ENCODE results near the gene SPG11.
A peak's percentile ranks its signal among the peaks of the same experiment; 100 is the strongest.
"Not testable (repeated sequence)": the region's sequence is repeated elsewhere in the genome, so short reads cannot be mapped to it uniquely, and the experiment has no call there.

Gene SPG11

DNA sequence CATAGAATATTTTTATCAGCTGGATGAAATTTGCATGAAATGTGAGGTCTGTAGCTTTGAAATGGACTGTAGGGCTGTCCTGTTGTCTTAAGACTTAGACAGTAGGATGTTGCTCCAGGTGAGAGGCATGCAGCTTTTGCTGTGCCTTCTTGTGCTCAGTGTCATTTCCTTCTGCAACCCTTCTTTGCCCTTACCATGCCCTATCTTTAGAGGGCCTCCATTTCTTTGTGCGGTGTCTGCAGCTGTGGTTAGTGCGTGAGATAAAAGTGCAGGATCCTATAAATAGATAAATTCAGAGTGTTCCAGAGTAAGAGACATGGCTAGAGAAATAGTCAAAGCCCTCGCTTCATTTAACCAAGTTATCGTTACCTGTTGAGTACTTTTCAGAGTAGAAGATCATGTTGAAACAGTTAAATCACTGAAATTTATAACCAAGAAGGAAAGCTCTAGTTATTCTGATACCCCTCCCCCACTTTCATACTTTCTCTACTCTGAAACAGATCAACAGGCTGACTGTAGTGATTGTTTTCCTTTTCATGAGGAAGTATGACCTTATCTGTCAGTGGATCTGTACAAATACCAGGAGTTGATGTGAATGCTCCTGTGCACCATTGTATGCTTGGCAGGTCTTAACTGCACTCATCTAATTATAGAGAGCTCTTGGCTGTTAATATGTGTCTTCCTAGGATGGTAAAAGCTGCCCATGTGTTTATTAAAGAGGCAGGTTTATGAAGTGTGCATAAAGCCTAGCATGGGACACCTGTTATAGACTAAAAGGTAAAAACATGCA, 108.3 kb downstream of the SPG11 start:
- no peak for DNase-seq (ENCODE audit: low read depth in 2 of 2)

DNA sequence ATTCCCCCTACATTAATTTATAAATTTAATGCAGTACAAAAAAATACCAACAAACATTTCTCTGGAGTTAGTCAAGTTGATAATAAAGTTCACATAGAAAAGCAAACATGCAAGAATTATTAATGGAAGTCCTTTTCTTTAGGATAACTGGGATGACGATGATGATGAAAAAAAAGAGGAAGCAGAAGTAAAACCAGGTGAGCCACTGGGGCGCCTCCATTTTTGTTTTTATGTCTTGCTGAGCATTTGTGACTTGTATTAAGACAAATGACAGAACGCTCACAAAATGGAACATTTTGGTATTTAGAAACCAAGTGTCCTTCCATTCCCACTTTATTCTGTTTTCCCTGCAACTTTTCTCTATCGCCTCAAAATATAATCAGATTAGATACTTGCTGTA, 112.7 kb downstream of the SPG11 start:
- no peak for DNase-seq (ENCODE audit: low read depth in 2 of 2)

DNA sequence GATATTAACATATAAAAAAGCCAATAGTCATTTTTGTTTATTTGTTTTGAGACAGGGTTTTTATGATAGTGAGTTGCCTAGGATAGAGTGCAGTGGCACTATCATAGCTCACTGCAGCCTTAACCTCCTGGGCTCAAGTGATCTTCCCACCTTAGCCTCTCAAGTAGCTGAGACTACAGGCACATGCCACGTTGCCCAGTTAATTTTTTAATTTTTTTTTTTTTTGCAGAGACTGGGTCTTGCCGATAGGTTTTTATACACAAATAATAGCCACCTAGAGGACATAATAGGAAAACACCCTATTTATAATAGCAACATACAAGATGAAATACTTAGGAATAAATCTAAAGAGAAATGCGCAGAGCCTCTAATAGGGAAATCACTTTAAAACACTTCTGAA, 113.2 kb downstream of the SPG11 start:
- no peak for DNase-seq (ENCODE audit: low read depth in 2 of 2)

DNA sequence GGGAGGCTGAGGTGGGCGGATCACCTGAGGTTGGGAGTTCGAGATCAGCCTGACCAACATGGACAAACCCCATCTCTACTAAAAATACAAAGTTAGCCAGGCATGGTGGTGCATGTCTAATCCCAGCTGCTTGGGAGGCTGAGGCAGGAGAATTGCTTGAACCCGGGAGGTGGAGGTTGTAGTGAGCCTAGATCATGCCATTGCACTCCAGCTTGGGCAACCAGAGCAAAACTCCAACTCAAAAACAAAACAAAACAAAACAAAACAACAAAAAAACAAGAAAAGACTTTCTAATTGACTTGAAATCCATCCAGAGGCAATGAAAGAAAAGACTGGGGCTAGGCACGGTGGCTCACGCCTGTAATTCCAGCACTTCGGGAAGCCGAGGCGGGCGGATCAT, 114.3 kb downstream of the SPG11 start:
- not testable (repeated sequence) for DNase-seq (ENCODE audit: low read depth in 2 of 2)

DNA sequence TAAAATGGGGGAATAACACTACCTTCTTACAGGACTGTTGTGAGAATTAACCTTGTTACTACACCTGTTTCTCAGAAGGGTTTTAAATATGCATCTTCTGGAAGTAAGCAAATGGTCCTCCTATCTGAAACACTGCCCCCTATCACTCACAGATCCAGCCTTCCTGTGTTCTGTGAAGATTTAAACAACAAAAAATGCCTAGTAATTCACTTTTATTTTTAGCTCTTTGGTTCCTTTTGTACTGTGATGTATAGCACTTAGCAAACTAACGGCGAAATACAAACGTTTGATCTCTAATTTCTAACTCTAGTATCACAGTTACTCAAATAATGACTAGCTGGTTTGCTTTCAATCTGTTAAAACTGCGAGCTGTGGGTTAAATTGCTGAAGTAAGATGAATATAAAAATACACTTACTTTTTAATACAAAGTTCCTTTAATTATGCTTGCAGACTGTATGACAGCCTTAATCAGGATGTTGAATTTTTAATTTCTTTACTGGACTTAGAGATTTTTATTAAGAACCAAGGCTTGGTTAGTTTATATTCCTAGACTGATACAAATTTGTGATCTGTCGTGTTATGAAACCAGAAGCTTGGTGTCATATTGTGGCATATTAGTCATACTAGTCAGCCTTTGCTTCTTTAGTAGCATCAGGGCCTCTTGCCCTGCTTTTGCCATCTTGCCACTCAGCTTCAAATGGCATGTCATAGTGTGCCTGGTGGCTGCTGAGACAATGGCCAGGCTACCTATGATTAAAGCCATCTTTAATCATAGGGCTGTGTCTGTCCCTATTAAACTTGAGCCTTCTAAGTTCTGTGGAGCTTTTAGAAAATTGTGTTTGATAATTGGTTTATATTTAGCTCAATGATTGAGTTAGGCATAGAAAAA, 117.3 kb downstream of the SPG11 start:
- DNase-seq (ENCODE audit: low read depth in 2 of 2): no peak

DNA sequence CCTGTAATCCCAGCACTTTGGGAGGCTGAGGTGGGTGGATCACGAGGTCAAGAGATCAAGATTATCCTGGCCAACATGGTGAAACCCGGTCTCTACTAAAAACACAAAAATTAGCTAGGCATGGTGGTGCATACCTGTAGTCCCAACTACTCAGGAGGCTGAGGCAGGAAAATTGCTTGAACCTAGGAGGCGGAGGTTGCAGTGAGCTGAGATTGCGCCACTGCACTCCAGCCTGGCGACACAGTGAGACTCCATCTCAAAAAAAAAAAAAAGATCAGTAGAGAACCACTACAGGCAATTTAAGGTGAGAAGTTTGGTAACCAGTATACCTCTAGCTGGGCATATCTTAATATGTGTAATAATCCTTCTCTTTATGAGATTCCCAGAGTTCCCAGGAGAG, 118.7 kb downstream of the SPG11 start:
- DNase-seq (ENCODE audit: low read depth in 2 of 2): not testable (repeated sequence)

DNA sequence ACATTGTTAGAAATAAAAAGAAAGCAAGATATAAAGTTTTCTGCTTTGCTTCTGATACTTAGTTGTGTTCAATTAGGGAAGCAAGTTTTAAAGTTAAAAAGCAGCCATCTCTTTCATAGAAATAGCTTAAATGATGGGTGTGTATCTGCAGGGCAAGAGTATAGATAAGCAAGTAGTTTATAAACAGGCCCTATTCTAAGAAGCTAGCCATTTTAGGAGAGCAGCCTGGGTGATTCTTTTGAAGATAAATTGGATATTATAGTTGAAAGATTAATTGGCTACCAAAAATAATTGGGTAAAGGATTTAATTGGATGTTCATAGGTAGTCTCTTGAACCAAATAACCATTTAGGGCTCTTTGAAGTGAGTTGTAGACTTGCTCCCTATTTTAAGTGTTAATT, 120.9 kb downstream of the SPG11 start:
- DNase-seq (ENCODE audit: low read depth in 2 of 2): no peak

DNA sequence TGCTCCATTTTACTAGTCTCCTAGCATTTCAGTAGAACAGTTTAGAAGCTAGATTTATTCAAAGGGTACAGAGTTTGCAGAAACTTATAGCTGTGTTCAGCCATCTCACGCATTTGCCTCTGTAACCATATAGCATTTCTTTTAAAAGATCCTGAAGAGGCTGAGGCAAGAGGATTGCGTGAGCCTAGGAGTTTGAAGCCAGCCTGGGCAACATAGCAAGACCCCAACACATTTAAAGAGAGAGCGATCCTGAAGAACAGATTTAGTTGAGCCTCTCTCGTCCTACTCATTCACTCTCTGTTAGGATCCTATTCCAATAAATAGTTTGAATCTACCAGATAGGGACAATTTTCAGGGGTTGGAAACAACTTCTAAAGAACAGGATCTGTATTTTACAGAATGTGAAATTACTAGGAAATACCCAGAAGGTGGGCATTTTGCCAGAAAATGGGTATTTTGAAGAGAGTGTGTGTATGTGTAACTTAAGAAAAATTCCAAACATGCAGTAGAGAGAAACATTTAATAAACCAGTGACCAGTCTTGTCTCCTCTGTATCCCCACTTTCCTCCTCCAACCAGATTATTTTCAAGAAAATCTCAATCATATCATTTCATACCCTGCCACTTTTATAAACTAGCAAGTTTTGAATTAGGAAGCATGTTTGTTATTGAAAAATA, 122.0 kb downstream of the SPG11 start:
- no peak for DNase-seq (ENCODE audit: low read depth in 2 of 2)

DNA sequence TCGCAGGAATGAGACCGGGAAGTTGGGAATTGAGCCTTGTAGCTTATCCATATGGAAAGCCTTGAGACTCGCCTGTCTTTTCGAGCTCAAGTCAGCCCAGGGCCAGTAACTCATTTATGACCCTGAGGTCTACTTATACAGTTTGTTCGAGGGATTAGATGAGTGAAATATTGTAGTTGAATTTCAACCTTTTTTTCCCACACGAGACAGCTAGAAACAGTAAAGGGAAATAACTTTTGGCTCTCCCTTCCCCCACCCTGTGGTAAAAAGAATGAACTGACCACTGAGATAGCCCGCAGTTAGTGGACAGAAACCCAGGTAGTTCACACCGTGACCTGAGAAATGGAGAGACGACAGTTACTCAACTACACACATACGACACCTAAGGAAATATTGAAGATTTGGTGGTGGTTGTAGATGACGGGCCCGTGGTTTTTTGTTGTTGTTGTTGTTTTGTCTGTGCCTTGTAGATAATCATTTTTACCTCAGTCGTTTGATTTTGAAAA, 125.7 kb downstream of the SPG11 start:
- no peak for DNase-seq (ENCODE audit: low read depth in 2 of 2)

DNA sequence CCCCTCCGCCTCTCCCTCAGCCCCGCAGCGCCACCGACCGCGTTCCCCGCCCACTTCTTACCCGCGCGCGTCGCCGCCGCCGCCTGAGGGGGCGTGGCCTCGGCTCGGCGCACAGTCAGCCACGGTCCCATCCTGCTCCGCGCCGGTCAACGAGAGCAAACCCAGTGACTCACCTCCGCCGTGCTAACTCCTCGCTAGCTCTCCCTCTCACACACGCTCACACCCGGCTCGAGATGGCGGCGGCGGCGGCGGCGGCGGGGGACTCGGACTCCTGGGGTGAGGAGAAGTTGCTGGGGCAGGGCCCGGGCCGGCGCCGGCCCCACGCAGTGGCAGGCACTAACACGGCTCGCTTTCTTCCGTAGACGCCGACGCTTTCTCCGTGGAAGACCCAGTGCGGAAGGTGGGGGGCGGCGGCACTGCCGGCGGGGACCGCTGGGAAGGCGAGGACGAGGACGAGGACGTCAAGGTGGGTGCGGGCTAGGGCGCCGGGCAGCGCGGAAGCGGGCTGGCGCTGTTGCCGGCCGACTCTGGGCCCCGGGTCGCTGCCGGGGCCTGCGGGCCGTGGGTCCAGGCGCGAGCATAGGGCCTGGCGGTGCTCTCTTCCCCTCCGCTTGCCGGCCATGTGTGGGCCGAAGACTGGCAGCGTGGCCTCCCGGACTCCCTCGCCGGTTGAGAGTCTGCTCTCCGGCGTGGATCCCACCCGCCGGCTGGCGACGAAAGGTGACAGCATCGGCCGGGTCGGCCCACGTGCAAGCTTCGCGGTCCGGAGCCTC, 126.3 kb downstream of the SPG11 start, which contains the start of gene EIF3J:
Gene EIF3J, plus strand, starts transcription at position 186 of the 773 bp plus-strand sequence. Its CDS starts 48 bp downstream, at position 234.
- DNase-seq (ENCODE audit: low read depth in 2 of 2): peak; percentile 89 to 92

DNA sequence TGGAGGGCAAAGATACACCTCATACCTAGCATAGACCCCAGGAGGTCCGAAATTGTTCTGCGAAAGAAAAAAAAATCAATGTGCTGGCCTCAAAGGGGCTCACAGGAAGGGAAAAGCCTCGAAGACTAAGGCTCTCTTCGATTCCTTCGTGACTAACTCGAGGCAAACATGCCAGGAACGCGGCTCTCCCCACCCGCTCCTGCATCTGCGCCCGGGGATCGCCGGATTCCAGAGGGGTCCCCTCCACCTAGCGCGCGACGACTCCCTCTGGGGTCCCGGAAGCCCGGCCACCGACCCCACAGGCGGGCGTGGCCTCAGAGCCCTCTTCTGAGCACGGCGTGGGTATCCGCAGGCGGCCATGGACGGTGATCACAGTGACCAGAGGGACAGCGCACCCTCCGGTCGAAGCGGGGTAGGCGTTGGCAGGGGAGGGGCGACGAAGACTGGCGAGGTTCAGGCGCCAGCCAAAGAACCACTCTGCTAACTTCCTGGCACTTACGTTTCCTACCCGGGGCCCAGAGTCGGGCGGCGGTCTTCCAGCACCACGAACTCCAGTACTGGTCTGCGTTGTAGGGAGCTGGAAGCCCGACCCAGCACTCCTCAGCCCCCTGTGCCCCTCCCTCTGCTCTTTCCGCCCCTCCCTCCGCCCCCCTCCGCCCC, 127.0 kb downstream of the SPG11 start:
- peak in 1 of 2 donors; percentile 42 for DNase-seq (ENCODE audit: low read depth in 2 of 2)

DNA sequence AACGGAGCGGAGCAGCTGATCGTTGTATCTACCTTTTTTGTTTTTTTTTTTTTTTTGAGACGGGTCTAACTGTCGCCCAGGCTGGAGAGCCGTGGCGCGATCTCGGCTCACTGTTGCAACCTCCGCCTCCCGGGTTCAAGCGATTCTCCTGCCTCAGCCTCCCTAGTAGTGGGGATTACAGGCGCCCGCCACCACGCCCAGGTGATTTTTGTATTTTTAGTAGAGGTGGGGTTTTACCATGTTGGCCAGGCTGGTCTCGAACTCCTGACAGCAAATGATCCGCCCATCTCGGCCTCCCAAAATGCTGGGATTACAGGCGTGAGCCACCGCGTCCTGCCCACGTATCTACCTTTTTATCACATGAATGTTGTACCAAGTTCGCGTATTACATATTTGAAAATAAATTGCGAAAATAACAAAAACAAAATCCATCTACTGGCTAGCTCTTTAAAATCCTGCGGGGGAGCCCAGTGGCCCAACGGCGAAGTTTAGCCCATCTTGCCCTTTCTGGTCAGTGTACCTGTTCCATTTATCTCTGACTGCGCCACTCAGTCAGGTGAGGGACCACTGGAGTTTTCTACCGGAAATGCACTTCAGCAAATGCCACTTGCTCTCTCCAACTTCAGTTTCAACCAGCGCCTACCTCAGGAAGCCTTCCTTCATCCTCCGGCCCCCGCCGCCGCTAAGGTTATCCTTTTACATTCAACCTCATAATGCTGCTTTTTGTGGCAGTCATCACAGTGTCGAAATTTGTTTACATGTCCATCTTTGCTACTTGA, 127.8 kb downstream of the SPG11 start:
- DNase-seq (ENCODE audit: low read depth in 2 of 2): no peak

DNA sequence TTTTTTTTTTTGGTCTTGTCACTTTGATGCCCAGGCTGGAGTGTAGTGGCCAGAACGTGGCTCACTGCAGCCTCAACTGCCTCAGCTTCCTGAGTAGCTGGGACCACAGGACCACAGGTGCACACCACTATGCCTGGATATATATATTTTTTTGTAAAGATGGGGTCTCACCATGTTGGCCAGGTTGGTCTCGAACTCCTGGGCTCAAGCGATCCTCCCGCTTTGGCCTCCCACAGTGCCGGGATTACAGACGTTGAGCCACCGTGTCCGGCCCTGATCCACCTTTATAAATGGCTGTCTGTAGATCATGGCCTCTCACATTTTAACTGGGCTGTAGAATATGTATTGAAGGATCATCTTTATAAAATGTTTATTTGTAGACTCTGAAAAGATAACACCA, 128.4 kb downstream of the SPG11 start:
- DNase-seq (ENCODE audit: low read depth in 2 of 2): no peak

DNA sequence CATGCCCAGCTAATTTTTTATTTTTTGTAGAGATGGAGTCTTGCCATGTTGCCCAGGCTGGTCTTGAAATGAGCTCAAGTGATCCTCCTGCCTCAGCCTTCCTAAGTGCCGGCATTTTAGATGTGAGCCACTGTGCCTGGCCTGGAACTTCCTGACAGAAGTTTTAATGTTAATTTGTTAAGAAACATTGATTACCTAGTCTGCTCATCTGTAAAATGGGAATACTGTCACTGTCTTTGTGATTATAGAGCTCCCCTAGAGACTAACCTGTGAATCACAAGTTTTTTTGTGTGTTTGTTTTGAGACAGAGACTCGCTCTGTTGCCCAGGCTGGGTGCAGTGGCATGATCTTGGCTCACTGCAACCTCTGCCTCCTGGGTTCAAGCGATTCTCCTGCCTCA, 130.8 kb downstream of the SPG11 start:
- DNase-seq (ENCODE audit: low read depth in 2 of 2): no peak

DNA sequence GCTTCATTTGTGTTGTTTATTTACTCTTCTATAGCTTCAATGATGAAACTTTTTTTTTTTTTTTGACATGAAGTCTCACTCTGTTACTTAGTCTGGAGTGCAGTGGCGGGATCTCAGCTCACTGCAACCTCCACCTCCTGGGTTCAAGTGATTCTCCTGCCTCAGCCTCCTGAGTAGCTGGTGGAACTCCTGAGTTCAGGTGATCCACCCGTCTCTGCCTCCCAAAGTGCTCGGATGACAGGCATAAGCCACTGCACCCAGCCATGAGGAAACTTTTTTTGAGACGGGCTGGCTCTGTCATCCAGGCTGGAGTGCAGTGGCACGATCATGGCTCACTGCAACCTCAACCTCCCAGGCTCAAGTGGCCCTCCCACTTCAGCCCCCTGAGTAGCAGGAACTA, 131.2 kb downstream of the SPG11 start:
- DNase-seq (ENCODE audit: low read depth in 2 of 2): not testable (repeated sequence)

DNA sequence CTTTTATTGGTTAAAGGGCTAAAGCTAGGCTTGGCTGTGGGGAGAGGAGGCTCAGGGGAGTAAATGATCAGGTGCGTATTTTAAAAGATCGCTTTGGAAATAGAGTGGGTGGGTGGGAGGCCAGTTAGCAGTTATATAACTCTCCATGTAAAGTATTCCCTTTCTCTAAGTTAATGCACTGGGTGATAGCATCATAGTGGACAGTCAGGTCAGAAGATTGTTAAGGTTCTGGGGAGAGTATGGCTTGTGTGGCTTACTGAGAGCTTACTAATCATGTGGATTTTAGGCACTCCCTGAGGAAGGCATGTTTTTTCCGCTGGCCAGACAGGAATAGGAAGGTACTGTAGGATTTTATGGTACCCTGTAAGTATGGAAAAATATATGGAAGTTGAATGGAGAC, 132.8 kb downstream of the SPG11 start:
- DNase-seq (ENCODE audit: low read depth in 2 of 2): no peak

DNA sequence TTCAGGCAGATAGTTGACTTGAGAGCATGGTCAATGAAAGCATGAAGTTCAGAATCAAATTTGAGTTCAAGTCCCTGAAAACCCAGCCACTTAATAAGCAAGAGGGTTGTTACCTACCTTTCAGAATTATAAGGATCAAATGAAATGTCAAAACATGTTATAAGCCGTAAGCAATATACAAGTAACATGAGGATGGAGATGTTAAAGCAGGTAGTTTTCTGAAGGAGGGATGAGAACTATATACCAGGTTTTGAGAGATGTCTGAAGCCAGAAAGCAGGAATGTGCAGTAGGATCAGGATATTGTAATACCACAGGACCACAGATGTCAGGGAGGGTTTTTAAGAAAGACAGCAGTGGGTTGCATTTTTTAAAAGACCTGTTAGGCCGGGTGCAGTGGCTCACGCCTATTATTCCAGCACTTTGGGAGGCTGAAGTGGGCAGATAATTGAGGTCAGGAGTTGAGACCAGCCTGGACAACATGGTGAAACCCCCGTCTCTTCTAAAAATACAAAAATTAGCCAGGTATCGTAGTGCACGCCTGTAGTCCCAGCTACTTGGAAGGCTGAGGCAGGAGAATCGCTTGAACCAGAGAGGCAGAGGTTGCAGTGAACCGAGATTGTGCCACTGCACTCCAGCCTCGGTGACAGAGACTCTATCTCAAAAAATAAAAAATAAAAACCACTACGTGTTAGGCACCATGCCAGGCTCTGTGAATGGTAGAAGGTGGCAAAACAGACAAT, 133.4 kb downstream of the SPG11 start:
- DNase-seq (ENCODE audit: low read depth in 2 of 2): no peak

DNA sequence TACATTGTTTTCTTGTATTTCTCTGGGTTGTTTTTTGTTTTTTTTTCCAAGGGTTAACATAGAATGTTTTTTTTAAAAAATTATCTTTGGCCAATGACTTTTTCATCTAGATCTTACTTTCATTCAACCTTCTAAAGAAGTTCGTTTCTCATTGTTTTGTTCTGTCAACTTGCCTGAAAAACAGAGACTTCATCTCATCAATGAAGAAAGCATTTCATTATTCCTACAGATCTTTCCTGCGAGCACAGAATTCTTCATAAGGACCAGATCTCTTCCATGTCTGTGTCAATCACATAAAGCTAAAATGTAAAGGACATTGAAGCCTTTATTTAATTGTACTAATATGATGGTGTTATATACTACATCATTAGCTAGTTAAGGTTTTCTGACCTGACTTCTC, 136.2 kb downstream of the SPG11 start:
- DNase-seq (ENCODE audit: low read depth in 2 of 2): no peak

DNA sequence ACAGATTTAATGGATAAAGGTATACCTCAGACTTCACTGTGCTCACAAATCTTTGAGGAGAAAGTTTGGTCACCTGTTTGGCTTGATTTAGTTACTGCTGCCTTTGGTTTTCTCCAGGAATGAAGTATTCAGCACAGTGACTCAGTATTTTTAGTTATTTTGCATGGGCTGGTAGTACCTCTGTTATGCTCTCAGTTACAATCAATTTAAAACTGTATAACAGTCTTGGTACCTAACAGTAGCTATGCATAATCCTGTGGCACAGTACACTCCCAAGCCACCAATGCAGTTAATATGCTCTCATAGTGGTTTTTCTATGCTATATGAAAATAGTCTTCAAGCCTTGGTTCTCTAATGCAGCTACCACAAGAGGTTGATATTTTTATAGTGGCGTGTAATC, 138.4 kb downstream of the SPG11 start:
- no peak for DNase-seq (ENCODE audit: low read depth in 2 of 2)
